ENCODE results near the gene DEFB121.
"Not testable (repeated sequence)": the region's sequence is repeated elsewhere in the genome, so short reads cannot be mapped to it uniquely, and the experiment has no call there.

DEFB121 gene, protein sequence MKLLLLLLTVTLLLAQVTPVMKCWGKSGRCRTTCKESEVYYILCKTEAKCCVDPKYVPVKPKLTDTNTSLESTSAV

DNA sequence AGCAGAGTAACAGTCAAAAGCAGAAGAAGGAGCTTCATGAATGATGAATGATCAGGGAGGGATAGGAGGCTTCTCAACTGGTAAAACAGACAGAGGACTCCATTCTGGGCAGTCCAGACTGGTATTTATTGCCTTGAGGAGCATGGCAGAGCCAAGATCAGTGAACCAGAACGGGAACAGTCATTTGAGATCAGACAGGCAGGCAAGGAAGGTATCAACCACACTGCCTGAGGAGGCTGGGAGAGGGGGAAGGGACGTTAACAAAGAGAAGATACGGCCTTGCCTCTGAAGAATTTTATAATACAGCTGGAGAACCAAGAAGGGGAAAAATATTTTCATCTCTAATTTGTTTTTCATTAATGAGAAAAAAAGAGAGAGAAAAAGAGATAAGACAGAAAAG is at the start of gene DEFB121:
TSS of gene DEFB121 (minus strand) at position 101 of the 400 bp plus-strand sequence. CDS start at position 38, 63 bp downstream.
- no peak for DNase-seq (ENCODE audit: low spot score)

DNA sequence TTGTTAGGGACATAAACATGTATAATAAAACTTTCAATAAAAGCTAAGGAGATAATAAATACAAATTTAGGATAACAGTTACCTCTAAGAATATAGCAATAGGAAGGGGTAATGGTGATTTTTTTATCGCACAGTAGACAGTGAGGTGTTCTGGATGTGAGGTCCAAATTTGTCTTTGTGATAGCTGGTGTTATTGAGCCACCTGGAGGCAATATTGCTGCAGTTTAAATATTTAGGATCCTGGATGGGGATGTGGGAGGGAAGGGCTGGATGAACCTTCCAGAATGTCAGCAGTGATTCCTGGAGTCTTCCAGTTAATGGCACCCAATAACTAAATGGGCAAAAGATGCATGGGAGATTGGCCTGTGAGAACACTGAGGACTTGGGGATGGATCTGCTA is 48.3 kb upstream of the DEFB121 start:
- no peak for DNase-seq (ENCODE audit: low spot score)

DNA sequence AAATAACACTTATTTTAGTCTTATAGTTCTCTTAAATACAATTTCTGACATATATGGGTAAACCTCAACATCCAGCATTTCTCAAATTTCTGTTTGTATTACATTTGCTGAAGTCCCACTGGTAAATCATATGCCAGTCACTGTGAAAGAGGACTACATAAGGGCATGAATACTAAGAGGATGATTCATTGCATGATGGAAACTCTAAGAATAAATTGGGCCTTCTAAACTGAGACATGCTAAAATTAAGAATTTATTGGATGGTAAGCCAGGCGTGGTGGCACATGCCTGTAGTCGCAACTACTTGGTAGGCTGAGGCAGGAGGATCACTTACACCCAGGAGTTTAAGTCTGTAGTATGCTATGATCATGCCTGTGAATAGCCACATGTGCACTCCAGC is 46.6 kb upstream of the DEFB121 start:
- DNase-seq (ENCODE audit: low spot score): no peak

DNA sequence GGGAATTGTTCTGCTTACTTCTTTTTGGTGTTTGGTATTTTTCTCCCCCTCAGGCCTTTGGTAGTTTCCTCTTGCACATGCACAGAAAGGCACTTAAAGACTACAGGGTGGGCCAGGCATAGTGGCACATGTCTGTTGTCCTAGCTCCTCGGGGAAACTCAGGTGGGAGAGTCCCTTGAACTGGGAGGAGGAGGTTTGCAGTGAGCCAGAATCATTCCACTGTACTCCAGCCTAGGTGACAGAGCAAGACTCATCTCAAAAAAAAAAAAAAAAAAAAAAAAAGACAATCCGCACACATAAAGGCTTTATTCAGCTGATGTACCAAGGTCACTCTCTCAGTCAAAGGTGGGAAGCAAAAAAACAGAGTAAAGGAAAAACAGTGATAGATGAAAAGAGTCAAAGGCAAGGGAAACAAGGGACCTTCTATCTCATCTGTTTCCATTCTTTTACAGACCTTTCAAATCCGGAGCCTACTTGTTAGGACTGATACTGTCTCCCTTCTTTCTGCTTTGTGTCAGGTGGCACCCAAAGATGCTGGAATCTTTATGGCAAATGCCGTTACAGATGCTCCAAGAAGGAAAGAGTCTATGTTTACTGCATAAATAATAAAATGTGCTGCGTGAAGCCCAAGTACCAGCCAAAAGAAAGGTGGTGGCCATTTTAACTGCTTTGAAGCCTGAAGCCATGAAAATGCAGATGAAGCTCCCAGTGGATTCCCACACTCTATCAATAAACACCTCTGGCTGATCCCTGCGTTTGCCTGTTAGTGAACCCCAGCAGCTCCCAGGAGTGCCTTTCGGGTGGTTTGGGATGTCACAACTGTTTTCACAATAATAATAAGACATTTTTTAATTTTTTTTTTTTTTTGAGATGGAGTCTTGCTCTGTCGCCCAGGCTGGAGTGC is 43.7 kb upstream of the DEFB121 start:
- no peak for DNase-seq (ENCODE audit: low spot score)

DNA sequence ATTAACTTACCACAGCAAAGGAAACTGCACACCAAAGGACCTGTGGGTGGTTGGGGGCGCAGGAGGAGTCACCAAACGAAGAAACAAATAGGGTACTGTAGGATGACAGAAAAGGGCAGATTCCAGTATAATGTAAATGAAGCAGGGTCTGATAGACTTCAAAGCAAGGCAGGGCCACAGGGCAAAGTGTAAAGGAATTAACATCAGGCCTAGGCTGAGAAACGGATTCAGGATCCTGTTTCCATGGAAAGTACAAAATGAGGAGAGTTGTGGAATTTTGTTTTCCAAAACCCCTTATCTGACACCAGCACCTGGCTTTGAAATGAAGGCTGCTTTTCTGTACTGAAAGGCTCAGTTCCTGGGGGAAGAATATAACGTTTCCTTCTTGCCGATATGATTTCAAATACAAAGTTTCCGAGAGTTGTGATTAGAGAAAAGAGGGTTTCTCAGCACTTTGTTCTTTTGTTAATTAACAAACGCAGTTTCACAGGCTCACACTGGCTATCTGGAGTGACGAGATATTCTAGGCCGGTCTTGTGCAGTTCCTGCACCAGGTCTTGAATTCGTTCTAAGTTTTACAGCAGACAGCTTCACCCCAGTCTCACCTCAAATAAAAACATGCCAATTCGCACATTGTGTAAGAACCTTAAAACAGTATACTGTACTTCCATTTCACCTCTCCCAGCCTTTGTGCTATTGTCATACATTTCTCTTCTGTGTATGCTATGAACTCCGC is 40.2 kb upstream of the DEFB121 start:
- DNase-seq (ENCODE audit: low spot score): no peak

DNA sequence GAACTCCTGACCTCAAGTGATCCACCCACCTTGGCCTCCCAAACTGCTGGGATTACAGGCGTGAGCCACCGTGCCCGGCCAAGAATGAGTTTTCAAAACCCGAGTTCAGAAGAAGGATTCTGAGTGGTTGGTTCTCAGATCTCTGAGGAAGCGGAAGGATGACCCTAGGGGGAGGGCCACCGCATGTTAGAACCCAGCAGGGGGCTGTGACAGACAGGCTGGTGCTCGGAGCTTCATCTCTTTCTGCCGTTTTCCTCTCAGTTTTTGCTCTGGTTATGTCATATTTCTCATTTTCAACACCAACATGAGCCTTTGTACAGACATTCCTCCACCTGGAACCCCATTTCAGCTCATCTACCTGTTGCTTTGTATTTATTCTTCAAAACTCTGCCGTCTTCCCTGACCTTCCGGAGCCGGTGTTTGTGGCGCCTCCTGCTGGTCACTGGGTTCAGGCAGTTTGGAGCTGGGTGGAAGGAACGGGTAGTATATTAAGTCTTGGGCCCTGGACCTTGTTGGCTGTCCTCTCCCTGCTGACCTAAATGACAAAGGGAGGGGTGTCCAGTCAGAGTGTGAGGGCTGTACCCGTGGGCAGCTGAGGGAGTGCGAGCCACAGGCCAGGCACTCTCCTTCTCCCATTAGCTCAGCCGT is 34.1 kb upstream of the DEFB121 start, which contains the start of gene DEFB123:
TSS of gene DEFB123 (plus strand) at position 621 of the 648 bp plus-strand sequence. CDS start 67 bp downstream, outside the sequence.
- no peak for DNase-seq (ENCODE audit: low spot score)

DNA sequence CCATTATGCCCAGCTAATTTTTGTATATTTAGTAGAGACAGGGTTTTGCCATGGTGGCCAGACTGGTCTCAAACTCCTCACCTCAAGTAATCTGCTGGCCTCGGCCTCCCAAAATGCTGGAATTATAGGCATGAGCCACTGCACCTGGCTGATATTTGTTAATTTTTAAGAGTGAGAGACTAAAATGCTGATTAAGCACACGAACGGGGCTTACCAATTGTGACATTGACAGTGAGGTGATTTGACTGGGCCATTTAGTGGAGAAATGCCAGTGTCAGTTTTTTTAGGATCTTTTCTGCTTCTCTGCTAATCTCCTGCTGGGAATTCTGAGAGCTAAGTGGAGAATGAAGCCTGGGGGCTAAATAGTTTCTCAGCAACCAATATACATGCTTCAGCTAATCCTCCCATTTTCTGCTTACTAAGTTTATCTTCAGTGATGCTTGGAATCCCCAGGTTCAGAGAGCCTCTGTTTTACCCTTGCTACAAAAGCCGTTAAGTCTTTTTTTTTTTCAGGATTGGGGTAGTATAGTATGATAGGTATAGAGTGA is 24.6 kb upstream of the DEFB121 start:
- no peak for DNase-seq (ENCODE audit: low spot score)

DNA sequence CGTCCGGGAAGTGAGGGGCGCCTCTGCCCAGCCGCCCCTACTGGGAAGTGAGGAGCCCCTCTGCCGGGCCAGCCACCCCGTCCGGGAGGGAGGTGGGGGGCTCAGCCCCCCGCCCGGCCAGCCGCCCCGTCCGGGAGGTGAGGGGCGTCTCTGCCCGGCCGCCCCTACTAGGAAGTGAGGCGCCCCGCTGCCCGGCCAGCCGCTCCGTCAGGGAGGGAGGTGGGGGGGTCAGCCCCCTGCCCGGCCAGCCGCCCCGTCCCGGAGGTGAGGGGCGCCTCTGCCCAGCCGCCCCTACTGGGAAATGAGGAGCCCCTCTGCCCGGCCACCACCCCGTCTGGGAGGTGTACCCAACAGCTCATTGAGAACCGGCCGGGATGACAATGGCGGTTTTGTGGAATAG is 21.6 kb upstream of the DEFB121 start:
- not testable (repeated sequence) for DNase-seq (ENCODE audit: low spot score)

DNA sequence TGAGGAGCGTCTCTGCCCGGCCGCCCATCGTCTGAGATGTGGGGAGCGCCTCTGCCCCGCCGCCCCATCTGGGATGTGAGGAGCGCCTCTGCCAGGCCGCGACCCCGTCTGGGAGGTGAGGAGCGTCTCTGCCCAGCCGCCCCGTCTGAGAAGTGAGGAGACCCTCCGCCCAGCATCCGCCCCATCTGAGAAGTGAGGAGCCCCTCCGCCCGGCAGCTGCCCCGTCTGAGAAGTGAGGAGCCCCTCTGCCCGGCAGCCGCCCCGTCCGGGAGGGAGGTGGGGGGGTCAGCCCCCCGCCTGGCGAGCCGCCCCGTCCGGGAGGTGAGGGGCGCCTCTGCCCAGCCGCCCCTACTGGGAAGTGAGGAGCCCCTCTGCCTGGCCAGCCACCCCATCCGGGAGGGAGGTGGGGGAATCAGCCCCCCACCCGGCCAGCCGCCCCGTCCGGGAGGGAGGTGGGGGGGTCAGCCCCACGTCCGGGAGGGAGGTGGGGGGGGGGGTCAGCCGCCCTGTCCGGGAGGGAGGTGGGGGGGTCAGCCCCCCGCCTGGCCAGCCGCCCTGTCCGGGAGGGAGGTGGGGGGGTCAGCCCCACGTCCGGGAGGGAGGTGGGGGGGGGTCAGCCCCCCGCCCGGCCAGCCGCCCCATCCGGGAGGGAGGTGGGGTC is 21.0 kb upstream of the DEFB121 start:
- DNase-seq (ENCODE audit: low spot score): not testable (repeated sequence)

DNA sequence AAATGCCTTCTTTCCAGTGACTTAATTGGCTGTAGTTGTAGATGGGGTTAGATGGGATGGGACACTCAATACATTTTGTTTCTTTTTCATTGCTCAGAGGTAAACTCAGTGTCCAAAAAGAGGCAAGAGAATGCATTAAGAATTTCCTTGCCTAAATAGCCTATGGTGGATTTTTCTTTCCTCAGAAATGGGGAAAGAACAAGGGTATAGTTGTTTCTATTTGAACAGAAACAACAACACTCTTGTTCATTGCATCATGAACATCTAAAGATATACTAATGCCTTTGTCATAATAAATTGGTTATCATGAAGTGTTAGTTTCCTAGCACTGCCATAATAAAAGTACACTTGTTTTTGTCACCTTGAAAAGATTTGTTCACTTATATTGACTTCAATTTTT is 19.8 kb upstream of the DEFB121 start:
- DNase-seq (ENCODE audit: low spot score): peak; percentile 51

DNA sequence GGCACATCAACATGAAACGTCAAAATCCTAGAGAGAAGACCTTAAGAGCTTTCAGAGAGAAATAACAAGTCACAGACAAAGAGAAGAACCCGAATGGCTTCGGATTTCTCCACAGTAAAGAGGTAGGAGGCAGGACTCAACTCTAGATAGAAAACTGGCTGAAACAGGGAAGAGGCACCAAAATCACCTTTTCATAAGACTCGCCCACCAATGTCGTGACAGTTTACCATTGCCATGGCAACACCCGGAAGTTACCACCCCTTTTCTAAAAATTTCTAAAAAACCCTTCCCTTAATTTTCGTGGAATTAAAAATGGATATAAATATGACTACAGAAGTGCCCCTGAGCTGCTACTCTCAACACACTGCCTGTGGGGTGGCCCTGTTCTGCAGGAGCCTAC is 12.3 kb upstream of the DEFB121 start:
- DNase-seq (ENCODE audit: low spot score): no peak

DNA sequence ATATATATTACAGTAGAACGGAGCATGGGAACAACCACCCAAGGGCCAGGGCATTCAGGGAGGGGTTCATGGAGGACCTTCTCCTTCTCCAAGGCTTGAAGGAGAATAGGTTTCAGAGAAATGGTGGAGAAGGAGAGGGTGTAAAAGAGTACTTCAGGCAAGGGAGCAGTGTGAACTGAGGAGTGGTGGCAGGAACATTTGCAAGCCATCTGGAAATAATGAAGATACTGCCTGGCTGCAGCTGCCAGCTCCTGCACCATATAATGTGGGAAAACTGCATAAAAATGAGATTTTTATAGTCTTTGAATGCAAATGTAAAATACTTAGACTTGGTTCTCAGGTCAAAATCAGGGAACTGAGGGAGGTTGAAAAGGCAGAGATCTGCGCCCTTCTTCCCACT is 9.6 kb upstream of the DEFB121 start:
- DNase-seq (ENCODE audit: low spot score): no peak

DNA sequence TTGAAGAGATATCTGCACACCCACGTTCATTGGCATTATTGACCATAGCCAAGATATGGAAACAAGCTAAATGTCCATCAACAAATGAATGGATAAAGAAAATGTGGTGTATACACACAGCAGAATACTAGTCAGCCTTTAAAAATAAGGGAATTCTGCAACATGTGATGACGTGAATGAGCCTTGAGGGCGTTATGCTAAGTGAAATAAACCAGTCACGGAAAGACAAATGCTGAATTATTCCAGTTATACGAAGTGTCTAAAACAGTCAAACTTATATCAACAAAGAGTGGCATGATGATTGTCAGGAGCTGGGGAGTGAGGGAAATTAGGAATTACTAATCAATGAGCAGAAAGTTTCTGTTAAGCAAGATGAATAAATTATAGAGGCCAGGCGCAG is 8.4 kb upstream of the DEFB121 start:
- no peak for DNase-seq (ENCODE audit: low spot score)

DNA sequence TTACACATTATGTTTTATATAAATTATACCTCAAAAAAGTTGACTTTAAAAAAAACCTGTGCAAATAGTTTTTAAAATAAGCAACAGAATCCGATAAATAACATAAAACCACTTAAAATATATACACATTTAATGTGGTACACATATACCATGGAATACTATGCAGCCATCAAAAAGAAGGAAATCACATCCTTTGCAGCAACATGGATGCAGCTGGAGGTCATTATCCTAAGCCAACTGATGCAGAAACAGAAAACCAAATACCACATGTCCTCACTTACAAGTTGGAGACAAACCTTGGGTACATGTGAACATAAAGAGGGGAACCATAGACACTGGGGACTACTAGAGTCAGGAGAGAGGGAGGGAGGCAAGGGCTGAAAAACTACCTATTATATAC is 4.0 kb upstream of the DEFB121 start:
- DNase-seq (ENCODE audit: low spot score): no peak

DNA sequence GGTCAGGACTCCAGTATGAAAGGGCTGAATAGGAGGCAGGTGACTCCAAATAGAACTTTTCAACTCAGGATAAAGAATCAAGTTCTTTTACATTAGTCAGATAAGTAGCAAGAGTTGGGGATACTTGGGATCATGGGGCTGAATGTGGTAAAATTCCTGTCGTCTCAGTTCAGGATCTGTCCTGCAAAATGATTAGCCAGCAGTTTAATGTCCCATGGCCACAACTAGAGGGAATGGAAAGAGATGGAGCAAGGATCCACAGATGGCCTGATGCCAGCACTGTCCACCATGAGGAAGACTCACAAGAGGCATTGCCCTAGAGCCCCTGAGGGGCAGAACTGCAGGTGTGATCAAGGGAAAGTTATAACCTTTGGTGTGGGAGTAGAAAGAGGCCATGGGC is 2.1 kb downstream of the DEFB121 start:
- no peak for DNase-seq (ENCODE audit: low spot score)

DNA sequence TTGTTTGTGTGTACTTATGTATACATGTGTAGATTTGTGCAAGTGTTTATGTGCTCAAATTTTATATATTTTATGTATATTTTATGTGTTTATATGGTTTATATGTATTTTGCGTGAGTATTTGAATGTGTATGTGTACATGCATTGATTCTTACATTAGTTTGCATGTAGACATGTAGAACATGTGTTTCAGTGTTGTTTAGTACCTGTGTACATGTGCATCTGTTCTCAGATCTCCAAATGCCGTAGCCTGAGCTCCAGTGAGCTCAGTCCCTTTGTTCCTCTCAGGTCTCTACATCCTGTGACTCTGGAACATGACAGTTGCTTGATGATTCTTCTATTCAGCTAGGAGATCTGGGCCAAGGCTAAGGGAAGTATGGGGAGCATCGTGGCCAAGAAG is 11.1 kb downstream of the DEFB121 start:
- DNase-seq (ENCODE audit: low spot score): no peak

DNA sequence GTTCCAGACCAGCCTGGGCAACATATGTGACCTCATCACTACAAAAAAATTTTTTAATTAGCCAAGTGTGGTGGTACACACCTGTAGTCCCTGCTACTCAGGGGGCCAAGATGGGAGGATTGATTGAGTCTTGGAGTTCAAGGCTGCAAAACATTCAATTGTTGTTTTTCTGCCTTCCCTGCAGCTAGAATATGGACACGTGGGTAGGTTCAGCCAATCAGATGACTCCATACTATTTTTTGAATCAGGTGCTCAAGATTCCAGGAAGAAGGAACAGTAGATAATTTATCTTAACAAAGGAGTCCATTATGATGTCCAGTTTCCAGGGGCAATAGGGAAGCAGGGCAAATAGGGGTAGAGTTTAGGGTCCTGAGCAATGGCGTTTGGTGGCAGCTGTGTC is 13.2 kb downstream of the DEFB121 start:
- DNase-seq (ENCODE audit: low spot score): no peak

DNA sequence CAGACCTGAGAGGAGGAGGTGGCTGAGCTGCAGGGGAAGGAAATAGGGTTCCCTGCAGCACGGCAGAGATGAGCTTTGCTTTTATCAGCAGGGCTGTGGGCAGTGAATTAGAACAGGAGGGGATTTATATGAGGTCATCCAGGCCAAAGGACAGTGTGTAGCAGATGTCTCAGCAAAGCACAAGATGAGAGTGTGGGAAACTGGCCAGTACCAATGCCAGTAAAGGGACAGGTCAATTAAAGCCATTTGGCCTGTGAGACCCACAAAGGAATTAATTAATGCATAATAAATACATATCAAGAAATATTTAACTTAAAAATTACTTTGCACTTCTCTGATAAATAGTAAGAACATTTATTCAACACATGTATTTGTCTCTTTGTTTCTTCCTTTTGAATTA is 15.5 kb downstream of the DEFB121 start, which contains the start of gene DEFB119:
TSS of gene DEFB119 (minus strand) at position 101 of the 400 bp plus-strand sequence. CDS start 107 bp downstream, outside the sequence.
- no peak for DNase-seq (ENCODE audit: low spot score)

DNA sequence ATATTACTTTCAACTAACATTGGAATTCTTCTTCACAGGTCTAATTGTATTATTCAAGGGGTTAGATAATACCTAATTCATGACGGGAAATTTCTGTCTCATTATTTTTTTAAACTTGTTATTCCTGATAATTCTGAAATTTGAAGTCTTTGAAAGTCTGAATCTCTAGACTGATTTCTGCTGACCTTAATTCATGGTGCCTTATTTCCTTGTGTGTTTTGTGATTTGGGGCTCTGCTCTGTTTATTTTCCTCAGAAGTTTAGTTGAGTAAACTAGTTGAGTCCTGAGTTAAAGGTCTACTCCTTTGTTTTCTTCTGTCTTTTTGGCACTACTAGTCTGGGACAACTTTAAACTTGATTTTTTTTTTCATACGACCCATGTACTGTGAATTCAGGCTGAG is 31.7 kb downstream of the DEFB121 start:
- no peak for DNase-seq (ENCODE audit: low spot score)

DNA sequence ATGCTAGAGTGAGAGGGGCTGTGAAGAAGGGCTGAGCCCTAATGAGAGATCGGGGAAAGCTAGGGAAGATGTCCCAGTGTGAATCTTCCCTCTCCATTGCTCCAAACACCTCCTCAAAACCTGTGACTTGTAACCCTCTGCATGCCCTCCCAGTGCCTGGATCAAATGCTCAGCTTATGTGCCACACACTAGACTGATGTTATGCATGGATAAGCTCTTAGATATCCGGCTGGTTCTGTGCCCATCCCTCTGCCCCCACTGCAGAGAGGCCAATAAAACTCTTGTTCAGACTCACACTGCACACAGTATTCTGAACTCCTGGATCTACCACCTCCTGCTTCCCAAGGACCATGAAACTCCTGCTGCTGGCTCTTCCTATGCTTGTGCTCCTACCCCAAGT is 37.7 kb downstream of the DEFB121 start, which contains the start of gene DEFB118:
TSS of gene DEFB118 (plus strand) at position 301 of the 400 bp plus-strand sequence. CDS start at position 351, 50 bp downstream.
- no peak for DNase-seq (ENCODE audit: low spot score)

DNA sequence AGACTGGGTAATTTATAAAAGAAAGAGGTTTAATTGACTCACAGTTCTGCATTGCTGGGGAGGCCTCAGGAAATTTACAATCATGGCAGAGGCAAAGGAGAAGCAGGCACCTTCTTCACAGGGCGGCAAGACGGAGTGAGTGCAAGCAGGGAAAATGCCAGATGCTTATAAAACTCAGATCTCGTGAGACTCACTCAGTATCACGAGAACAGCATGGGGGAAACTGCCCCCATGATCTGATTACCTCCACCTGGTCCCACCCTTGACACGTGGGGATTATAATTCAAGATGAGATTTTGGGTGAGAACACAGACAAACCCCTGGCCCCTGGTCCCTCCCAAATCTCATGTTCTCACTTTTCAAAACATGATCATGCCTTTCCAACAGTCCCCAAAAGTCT is 41.7 kb downstream of the DEFB121 start:
- not testable (repeated sequence) for DNase-seq (ENCODE audit: low spot score)
